HL-60 (cell line): ENCODE results near the gene LILRB2.

Experiments
- DNase-seq, 2 experiments: peaks; one replicate each; pipeline ENCODE4 v3.0.0-alpha.2; 2010 to 2020; ENCODE audit warnings: low read depth in 1 of 2, low spot score in 1 of 2
- H3K27ac ChIP-seq: fragments of 250-450 bp; sonication (Bioruptor Pico); replicated peaks from 2 replicates; pipeline ENCODE4 v1.5.1; 2020; ENCODE audit warnings: mild to moderate bottlenecking, moderate library complexity
- H3K27me3 ChIP-seq: fragments of 250-450 bp; sonication (Bioruptor Pico); 2 replicates; pipeline ENCODE4 v1.5.1; 2021; ENCODE audit warnings: mild to moderate bottlenecking, moderate library complexity; ENCODE audit not compliant: insufficient read depth, poor library complexity, severe bottlenecking
- H3K4me3 ChIP-seq: replicated peaks from 2 replicates; pipeline ENCODE4 v1.5.1; 2011; ENCODE audit warnings: mild to moderate bottlenecking, control low read depth, low read length; ENCODE audit not compliant: insufficient read depth
- GABPA ChIP-seq: IDR thresholded peaks from 2 replicates; pipeline ENCODE4 v1.6.1; 2012; ENCODE audit warnings: low read depth
- POLR2AphosphoS5 ChIP-seq: IDR thresholded peaks from 2 replicates; pipeline ENCODE4 v1.6.1; 2012; ENCODE audit warnings: low read depth
- SPI1 ChIP-seq: IDR thresholded peaks from 2 replicates; pipeline ENCODE4 v1.6.1; 2012; ENCODE audit warnings: low read depth, mild to moderate bottlenecking, borderline replicate concordance
- TF ChIP-seq, protein P1 (sequence below): IDR thresholded peaks from 2 replicates; pipeline ENCODE4 v1.6.1; 2012; ENCODE audit warnings: low read depth; ENCODE audit not compliant: insufficient replicate concordance
- TF ChIP-seq, protein P2 (sequence below): IDR thresholded peaks from one replicate; pipeline ENCODE4 v1.5.1; 2011; ENCODE audit warnings: low read length, control low read depth, inconsistent platforms; ENCODE audit not compliant: insufficient read depth

The LILRB2 gene

GRCh38 chr19:54319049-54319448 lies 38.1 kb upstream of the LILRB2 start:
- H3K4me3 ChIP-seq: no peak overlapping the region
- DNase-seq: peak in 1 of 2 experiments; percentile 54
- TF ChIP-seq GABPA: no peak
- peak; percentile 38; the same call in 1 of the 2 replicates for TF ChIP-seq SPI1
- no peak overlapping the region for H3K27ac ChIP-seq
- H3K27me3 ChIP-seq: peaks cover under 1% of the 10 kb centered on the region

DNA sequence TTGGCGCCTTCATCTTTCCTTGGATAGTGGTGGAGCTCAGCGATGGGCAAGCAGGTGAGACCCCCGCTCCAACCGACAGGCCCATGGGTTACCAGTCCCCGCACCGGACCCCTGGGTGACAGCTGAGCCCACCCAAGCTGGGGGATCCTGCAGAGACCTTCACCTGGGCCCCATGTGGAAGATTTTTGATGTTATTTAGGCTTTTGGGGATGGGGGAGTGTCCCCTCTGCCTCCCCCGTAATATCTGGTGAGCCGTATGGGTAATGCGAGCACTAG lies 37.0 kb upstream of the LILRB2 start:
- TF ChIP-seq SPI1: no peak
- TF ChIP-seq, protein P1, sequence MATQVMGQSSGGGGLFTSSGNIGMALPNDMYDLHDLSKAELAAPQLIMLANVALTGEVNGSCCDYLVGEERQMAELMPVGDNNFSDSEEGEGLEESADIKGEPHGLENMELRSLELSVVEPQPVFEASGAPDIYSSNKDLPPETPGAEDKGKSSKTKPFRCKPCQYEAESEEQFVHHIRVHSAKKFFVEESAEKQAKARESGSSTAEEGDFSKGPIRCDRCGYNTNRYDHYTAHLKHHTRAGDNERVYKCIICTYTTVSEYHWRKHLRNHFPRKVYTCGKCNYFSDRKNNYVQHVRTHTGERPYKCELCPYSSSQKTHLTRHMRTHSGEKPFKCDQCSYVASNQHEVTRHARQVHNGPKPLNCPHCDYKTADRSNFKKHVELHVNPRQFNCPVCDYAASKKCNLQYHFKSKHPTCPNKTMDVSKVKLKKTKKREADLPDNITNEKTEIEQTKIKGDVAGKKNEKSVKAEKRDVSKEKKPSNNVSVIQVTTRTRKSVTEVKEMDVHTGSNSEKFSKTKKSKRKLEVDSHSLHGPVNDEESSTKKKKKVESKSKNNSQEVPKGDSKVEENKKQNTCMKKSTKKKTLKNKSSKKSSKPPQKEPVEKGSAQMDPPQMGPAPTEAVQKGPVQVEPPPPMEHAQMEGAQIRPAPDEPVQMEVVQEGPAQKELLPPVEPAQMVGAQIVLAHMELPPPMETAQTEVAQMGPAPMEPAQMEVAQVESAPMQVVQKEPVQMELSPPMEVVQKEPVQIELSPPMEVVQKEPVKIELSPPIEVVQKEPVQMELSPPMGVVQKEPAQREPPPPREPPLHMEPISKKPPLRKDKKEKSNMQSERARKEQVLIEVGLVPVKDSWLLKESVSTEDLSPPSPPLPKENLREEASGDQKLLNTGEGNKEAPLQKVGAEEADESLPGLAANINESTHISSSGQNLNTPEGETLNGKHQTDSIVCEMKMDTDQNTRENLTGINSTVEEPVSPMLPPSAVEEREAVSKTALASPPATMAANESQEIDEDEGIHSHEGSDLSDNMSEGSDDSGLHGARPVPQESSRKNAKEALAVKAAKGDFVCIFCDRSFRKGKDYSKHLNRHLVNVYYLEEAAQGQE: no peak
- TF ChIP-seq, protein P2, sequence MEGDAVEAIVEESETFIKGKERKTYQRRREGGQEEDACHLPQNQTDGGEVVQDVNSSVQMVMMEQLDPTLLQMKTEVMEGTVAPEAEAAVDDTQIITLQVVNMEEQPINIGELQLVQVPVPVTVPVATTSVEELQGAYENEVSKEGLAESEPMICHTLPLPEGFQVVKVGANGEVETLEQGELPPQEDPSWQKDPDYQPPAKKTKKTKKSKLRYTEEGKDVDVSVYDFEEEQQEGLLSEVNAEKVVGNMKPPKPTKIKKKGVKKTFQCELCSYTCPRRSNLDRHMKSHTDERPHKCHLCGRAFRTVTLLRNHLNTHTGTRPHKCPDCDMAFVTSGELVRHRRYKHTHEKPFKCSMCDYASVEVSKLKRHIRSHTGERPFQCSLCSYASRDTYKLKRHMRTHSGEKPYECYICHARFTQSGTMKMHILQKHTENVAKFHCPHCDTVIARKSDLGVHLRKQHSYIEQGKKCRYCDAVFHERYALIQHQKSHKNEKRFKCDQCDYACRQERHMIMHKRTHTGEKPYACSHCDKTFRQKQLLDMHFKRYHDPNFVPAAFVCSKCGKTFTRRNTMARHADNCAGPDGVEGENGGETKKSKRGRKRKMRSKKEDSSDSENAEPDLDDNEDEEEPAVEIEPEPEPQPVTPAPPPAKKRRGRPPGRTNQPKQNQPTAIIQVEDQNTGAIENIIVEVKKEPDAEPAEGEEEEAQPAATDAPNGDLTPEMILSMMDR: no peak
- no peak for TF ChIP-seq GABPA
- TF ChIP-seq POLR2AphosphoS5: no peak
- H3K4me3 ChIP-seq: no peak overlapping the region
- H3K27ac ChIP-seq: no peak overlapping the region
- H3K27me3 ChIP-seq: peaks cover 2% of the 10 kb centered on the region
- DNase-seq: no peak

GRCh38 chr19:54317108-54317964 lies 36.4 kb upstream of the LILRB2 start:
- TF ChIP-seq POLR2AphosphoS5 (no peak), SPI1 (no peak), GABPA (no peak)
- TF ChIP-seq, protein P2: no peak
- TF ChIP-seq, protein P1: no peak
- H3K4me3 ChIP-seq: no peak overlapping the region
- H3K27ac ChIP-seq: peak overlapping the region; percentile 38; the same call in 1 of the 2 replicates
- DNase-seq: peak; percentile 61 to 76
- peaks cover 2% of the 10 kb centered on the region for H3K27me3 ChIP-seq

- peak; percentile 32 to 58 for DNase-seq
- peaks cover 2% of the 10 kb centered on the region for H3K27me3 ChIP-seq
- TF ChIP-seq POLR2AphosphoS5 (no peak), SPI1 (no peak), GABPA (no peak)
- TF ChIP-seq, protein P1: no peak
- TF ChIP-seq, protein P2: no peak
- H3K4me3 ChIP-seq: no peak overlapping the region
- H3K27ac ChIP-seq: peak overlapping the region; percentile 38; the same call in 1 of the 2 replicates
Observed at GRCh38 chr19:54316746-54317107, 35.8 kb upstream of the LILRB2 start.
